HepG2 (cell line): ENCODE results near the gene YEATS4. TPM values are rescaled to one million over a fixed set of nuclear protein-coding genes. Genes with fewer than 3 reads are reported as not detected.

Source experiments
- GPBP1L1 ChIP-seq: sonication (generic); formaldehyde crosslinking; IDR thresholded peaks from 2 replicates; pipeline ENCODE4 v1.5.0; 2020; ENCODE audit warnings: mild to moderate bottlenecking, missing genetic modification reagents
- KLF11 ChIP-seq: IDR thresholded peaks from 2 replicates; pipeline ENCODE4 v1.6.1; 2016; ENCODE audit warnings: missing compliant biosample characterization
- KMT2A ChIP-seq: sonication (generic); formaldehyde crosslinking; IDR thresholded peaks from 2 replicates; pipeline ENCODE4 v1.4.0; 2020; ENCODE audit warnings: missing genetic modification reagents
- NCOA2 ChIP-seq: sonication (generic); formaldehyde crosslinking; IDR thresholded peaks from 2 replicates; pipeline ENCODE4 v1.8.0; 2022; ENCODE audit warnings: inconsistent platforms
- REST ChIP-seq, 2 experiments: IDR thresholded peaks; 2 replicates each; pipeline ENCODE4 v1.6.1; 2011 to 2012; ENCODE audit warnings: low read length in 2 of 2, borderline replicate concordance in 1 of 2, low read depth in 1 of 2, mild to moderate bottlenecking in 1 of 2, moderate library complexity in 1 of 2
- SRF ChIP-seq: IDR thresholded peaks from 2 replicates; pipeline ENCODE4 v1.6.1; 2011; ENCODE audit warnings: mild to moderate bottlenecking, low read depth, low read length, moderate library complexity
- ZNF18 ChIP-seq: sonication (generic); formaldehyde crosslinking; IDR thresholded peaks from 2 replicates; pipeline ENCODE4 v1.8.0; 2022; ENCODE audit warnings: mild to moderate bottlenecking, missing genetic modification reagents; ENCODE audit not compliant: insufficient replicate concordance
- ZNF3 ChIP-seq: IDR thresholded peaks from 2 replicates; pipeline ENCODE4 v1.7.0; 2017; ENCODE audit warnings: inconsistent platforms
- ZNF331 ChIP-seq: sonication (generic); formaldehyde crosslinking; IDR thresholded peaks from 2 replicates; pipeline ENCODE4 v1.4.0; 2020; ENCODE audit warnings: missing genetic modification reagents
- ZNF33A ChIP-seq: sonication (generic); formaldehyde crosslinking; IDR thresholded peaks from 2 replicates; pipeline ENCODE4 v1.5.1; 2020; ENCODE audit warnings: missing genetic modification reagents, mild to moderate bottlenecking, moderate library complexity, borderline replicate concordance
- ZNF567 ChIP-seq: sonication (generic); formaldehyde crosslinking; IDR thresholded peaks from 2 replicates; pipeline ENCODE4 v1.8.1; 2023; ENCODE audit warnings: mild to moderate bottlenecking, missing genetic modification reagents, borderline replicate concordance
- ZNF644 ChIP-seq: IDR thresholded peaks from 2 replicates; pipeline ENCODE4 v1.6.1; 2016; ENCODE audit warnings: low read depth
- ZSCAN12 ChIP-seq: sonication (generic); formaldehyde crosslinking; IDR thresholded peaks from 2 replicates; pipeline ENCODE4 v1.9.0; 2021; ENCODE audit warnings: mild to moderate bottlenecking, missing genetic modification reagents
- ZSCAN21 ChIP-seq: sonication (generic); formaldehyde crosslinking; IDR thresholded peaks from 2 replicates; pipeline ENCODE4 v1.8.0; 2022; ENCODE audit warnings: mild to moderate bottlenecking, missing genetic modification reagents, moderate library complexity, borderline replicate concordance
- polyA plus RNA-seq, 8 experiments: library from polyadenylated mRNA; depleted of rRNA in 3 of 8; stranded (reverse) in 7 of 8; unstranded in 1 of 8; fragments of >200 nt; fragmentation: Illumina TruSeq in 4 of 8; extraction: Trizol in 4 of 8; gene quantifications; 2 replicates each; pipeline versions ENCODE4 v1.2.1 to v1.2.3, GENCODE V29; 2011 to 2016; ENCODE audit warnings: low read depth in 4 of 8, missing spikeins in 1 of 8, mixed read lengths in 1 of 8; ENCODE audit not compliant: insufficient read depth in 1 of 8
- total RNA-seq, 5 experiments: library from RNA; depleted of rRNA; stranded (reverse); fragments of >200 nt; fragmentation: Illumina TruSeq; extraction: Trizol; gene quantifications; 2 replicates each; pipeline ENCODE4 v1.2.3, GENCODE V29; 2016; ENCODE audit warnings: low read depth in 1 of 5
- TF ChIP-seq, protein P1 (sequence below): sonication (generic); formaldehyde crosslinking; conservative IDR thresholded peaks from 2 replicates; pipeline ENCODE4 v1.4.0; 2020; ENCODE audit warnings: missing genetic modification reagents
- TF ChIP-seq, protein P2 (sequence below): IDR thresholded peaks from 2 replicates; pipeline ENCODE4 v1.6.1; 2012; ENCODE audit warnings: low read length, improper control_type of control experiment

The YEATS4 gene
- total and polyA plus RNA-seq, 2 of the 13 experiments (the other 11 are each of a cell fraction or from before 2014, with no cell fraction given), result 16.8 to 45.0 TPM

GRCh38 chr12:69348162-69348938 lies 11.2 kb upstream of the YEATS4 start, which contains the start of gene LYZ (continued):
- TF ChIP-seq ZNF18 (CRISPR knock-in tag) (peak; percentile 58), ZNF567 (CRISPR knock-in tag) (no peak), ZNF3 (CRISPR knock-in tag) (no peak), ZNF644 (no peak; the same call in 1 of the 2 replicates), NCOA2 (CRISPR knock-in tag) (peak; percentile 98), KMT2A (CRISPR knock-in tag) (peak; percentile 61; the same call in 1 of the 2 replicates), GPBP1L1 (CRISPR knock-in tag) (no peak), ZNF331 (CRISPR knock-in tag) (peak; percentile 85), SRF (no peak), ZNF33A (CRISPR knock-in tag) (no peak), ZSCAN12 (CRISPR knock-in tag) (0 out of 2 replicates have a peak, but pooled peaks have one; percentile 63), ZSCAN21 (CRISPR knock-in tag) (peak; percentile 34; the same call in 1 of the 2 replicates), REST (IDR thresholded peaks at IDR 0.05; ENCODE audit: borderline replicate concordance in 1 of 2, low read depth in 1 of 2, low read length in 2 of 2) (peak in 1 of 2 experiments; percentile 82; a peak in 2 of 4 replicates), KLF11 (no peak; the same call in 1 of the 2 replicates)
- TF ChIP-seq, protein P1, sequence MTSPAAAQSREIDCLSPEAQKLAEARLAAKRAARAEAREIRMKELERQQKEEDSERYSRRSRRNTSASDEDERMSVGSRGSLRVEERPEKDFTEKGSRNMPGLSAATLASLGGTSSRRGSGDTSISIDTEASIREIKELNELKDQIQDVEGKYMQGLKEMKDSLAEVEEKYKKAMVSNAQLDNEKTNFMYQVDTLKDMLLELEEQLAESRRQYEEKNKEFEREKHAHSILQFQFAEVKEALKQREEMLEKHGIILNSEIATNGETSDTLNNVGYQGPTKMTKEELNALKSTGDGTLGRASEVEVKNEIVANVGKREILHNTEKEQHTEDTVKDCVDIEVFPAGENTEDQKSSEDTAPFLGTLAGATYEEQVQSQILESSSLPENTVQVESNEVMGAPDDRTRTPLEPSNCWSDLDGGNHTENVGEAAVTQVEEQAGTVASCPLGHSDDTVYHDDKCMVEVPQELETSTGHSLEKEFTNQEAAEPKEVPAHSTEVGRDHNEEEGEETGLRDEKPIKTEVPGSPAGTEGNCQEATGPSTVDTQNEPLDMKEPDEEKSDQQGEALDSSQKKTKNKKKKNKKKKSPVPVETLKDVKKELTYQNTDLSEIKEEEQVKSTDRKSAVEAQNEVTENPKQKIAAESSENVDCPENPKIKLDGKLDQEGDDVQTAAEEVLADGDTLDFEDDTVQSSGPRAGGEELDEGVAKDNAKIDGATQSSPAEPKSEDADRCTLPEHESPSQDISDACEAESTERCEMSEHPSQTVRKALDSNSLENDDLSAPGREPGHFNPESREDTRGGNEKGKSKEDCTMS (CRISPR knock-in tag), result no peak
- TF ChIP-seq, protein P2, sequence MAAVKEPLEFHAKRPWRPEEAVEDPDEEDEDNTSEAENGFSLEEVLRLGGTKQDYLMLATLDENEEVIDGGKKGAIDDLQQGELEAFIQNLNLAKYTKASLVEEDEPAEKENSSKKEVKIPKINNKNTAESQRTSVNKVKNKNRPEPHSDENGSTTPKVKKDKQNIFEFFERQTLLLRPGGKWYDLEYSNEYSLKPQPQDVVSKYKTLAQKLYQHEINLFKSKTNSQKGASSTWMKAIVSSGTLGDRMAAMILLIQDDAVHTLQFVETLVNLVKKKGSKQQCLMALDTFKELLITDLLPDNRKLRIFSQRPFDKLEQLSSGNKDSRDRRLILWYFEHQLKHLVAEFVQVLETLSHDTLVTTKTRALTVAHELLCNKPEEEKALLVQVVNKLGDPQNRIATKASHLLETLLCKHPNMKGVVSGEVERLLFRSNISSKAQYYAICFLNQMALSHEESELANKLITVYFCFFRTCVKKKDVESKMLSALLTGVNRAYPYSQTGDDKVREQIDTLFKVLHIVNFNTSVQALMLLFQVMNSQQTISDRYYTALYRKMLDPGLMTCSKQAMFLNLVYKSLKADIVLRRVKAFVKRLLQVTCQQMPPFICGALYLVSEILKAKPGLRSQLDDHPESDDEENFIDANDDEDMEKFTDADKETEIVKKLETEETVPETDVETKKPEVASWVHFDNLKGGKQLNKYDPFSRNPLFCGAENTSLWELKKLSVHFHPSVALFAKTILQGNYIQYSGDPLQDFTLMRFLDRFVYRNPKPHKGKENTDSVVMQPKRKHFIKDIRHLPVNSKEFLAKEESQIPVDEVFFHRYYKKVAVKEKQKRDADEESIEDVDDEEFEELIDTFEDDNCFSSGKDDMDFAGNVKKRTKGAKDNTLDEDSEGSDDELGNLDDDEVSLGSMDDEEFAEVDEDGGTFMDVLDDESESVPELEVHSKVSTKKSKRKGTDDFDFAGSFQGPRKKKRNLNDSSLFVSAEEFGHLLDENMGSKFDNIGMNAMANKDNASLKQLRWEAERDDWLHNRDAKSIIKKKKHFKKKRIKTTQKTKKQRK, result no peak
